Measurements from ENCODE around the gene STH.
"Not testable (repeated sequence)": the region's sequence is repeated elsewhere in the genome, so short reads cannot be mapped to it uniquely, and the experiment has no call there.

The STH gene

GRCh38 chr17:46009681-46010596 lies 10.9 kb downstream of the STH start:
- H3K4me3 ChIP-seq (ENCODE audit: low read length), result no peak overlapping the region
- DNase-seq (ENCODE audit: low read depth), result peak; percentile 69
- no peak for TF ChIP-seq CTCF (IDR thresholded peaks at IDR 0.05; ENCODE audit: insufficient read depth, low read depth, low read length, missing control alignments)

GRCh38 chr17:46010597-46011186 lies 11.6 kb downstream of the STH start:
- H3K4me3 ChIP-seq (ENCODE audit: low read length), result no peak overlapping the region
- DNase-seq (ENCODE audit: low read depth), result no peak
- no peak for TF ChIP-seq CTCF (IDR thresholded peaks at IDR 0.05; ENCODE audit: insufficient read depth, low read depth, low read length, missing control alignments)

GRCh38 chr17:46011711-46012505 lies 12.9 kb downstream of the STH start:
- DNase-seq (ENCODE audit: low read depth), result no peak
- no peak overlapping the region for H3K4me3 ChIP-seq (ENCODE audit: low read length)
- TF ChIP-seq CTCF (IDR thresholded peaks at IDR 0.05; ENCODE audit: insufficient read depth, low read depth, low read length, missing control alignments), result no peak

- DNase-seq (ENCODE audit: low read depth), result no peak
- no peak for TF ChIP-seq CTCF (IDR thresholded peaks at IDR 0.05; ENCODE audit: insufficient read depth, low read depth, low read length, missing control alignments)
- no peak overlapping the region for H3K4me3 ChIP-seq (ENCODE audit: low read length)
These were observed 13.5 kb downstream of the STH start for GRCh38 chr17:46012506-46013079.

GRCh38 chr17:46013127-46013501 lies 14.1 kb downstream of the STH start:
- DNase-seq (ENCODE audit: low read depth), result no peak
- H3K4me3 ChIP-seq (ENCODE audit: low read length), result no peak overlapping the region
- no peak for TF ChIP-seq CTCF (IDR thresholded peaks at IDR 0.05; ENCODE audit: insufficient read depth, low read depth, low read length, missing control alignments)

- H3K4me3 ChIP-seq (ENCODE audit: low read length), result no peak overlapping the region
- no peak for TF ChIP-seq CTCF (IDR thresholded peaks at IDR 0.05; ENCODE audit: insufficient read depth, low read depth, low read length, missing control alignments)
- peak; percentile 51 for DNase-seq (ENCODE audit: low read depth)
These were observed 14.6 kb downstream of the STH start for GRCh38 chr17:46013502-46014165.

GRCh38 chr17:46019408-46019925 lies 20.4 kb downstream of the STH start:
- not testable (repeated sequence) for DNase-seq (ENCODE audit: low read depth)

More at GRCh38 chr17:46019408-46019925, 20.4 kb downstream of the STH start:
- H3K4me3 ChIP-seq (ENCODE audit: low read length), result not testable (repeated sequence)

All from epithelial cell of esophagus (primary cell).